ENCODE data around the gene CES4A. TPM values are rescaled to one million over a fixed set of nuclear protein-coding genes. Genes with fewer than 3 reads are reported as not detected.
A peak's percentile ranks its signal among the peaks of the same experiment; 100 is the strongest.
"Not testable (repeated sequence)": the region's sequence is repeated elsewhere in the genome, so short reads cannot be mapped to it uniquely, and the experiment has no call there.

CES4A gene
- total RNA-seq, 1 experiment from 2014 or later: 0.61 TPM

- Mint-ChIP-seq H3K27ac (no peak overlapping the region), H3K27me3 (ENCODE audit: low read depth) (peaks cover 44% of the 10 kb centered on the region), H3K9me3 (peaks cover 9% of the 10 kb centered on the region), H3K4me1 (peaks cover 4% of the 10 kb centered on the region), H3K36me3 (0 out of 2 replicates have a peak, but pooled peaks cover 5% of the 10 kb centered on the region), H3K4me3 (no peak overlapping the region)
- CTCF ChIA-PET: interaction anchor here (0.6 to 3.0 kb wide), 38 partner anchors 9 to 576 kb away, joined by 3 to 34 read pairs (median 5); partner anchors contain the start of genes B3GNT9, ELMO3, FHOD1 and MATCAP1
- POLR2A ChIA-PET: interaction anchor here (0.6 kb wide), 2 partner anchors 10 to 164 kb away, joined by 4 to 5 read pairs; no protein-coding TSS in a partner anchor
- DNase-seq (ENCODE audit: low spot score) (no peak), ATAC-seq (no peak)
- TF ChIP-seq, protein P1, sequence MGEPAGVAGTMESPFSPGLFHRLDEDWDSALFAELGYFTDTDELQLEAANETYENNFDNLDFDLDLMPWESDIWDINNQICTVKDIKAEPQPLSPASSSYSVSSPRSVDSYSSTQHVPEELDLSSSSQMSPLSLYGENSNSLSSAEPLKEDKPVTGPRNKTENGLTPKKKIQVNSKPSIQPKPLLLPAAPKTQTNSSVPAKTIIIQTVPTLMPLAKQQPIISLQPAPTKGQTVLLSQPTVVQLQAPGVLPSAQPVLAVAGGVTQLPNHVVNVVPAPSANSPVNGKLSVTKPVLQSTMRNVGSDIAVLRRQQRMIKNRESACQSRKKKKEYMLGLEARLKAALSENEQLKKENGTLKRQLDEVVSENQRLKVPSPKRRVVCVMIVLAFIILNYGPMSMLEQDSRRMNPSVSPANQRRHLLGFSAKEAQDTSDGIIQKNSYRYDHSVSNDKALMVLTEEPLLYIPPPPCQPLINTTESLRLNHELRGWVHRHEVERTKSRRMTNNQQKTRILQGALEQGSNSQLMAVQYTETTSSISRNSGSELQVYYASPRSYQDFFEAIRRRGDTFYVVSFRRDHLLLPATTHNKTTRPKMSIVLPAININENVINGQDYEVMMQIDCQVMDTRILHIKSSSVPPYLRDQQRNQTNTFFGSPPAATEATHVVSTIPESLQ (CRISPR knock-in tag; IDR thresholded peaks at IDR 0.05): no peak
- TF ChIP-seq ZSCAN18 (CRISPR knock-in tag; IDR thresholded peaks at IDR 0.05) (no peak), FOXJ3 (CRISPR knock-in tag; IDR thresholded peaks at IDR 0.05; ENCODE audit: borderline replicate concordance) (no peak), NR2C2 (CRISPR knock-in tag; IDR thresholded peaks at IDR 0.05) (no peak), ZNF121 (CRISPR knock-in tag; IDR thresholded peaks at IDR 0.05) (no peak), RELA (CRISPR knock-in tag; IDR thresholded peaks at IDR 0.05; ENCODE audit: borderline replicate concordance) (no peak)
- TF ChIP-seq, protein P2, sequence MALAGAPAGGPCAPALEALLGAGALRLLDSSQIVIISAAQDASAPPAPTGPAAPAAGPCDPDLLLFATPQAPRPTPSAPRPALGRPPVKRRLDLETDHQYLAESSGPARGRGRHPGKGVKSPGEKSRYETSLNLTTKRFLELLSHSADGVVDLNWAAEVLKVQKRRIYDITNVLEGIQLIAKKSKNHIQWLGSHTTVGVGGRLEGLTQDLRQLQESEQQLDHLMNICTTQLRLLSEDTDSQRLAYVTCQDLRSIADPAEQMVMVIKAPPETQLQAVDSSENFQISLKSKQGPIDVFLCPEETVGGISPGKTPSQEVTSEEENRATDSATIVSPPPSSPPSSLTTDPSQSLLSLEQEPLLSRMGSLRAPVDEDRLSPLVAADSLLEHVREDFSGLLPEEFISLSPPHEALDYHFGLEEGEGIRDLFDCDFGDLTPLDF (CRISPR knock-in tag; IDR thresholded peaks at IDR 0.05): no peak
Observed at GRCh38 chr16:66953462-66954096, 34.8 kb upstream of the CES4A start.

DNA sequence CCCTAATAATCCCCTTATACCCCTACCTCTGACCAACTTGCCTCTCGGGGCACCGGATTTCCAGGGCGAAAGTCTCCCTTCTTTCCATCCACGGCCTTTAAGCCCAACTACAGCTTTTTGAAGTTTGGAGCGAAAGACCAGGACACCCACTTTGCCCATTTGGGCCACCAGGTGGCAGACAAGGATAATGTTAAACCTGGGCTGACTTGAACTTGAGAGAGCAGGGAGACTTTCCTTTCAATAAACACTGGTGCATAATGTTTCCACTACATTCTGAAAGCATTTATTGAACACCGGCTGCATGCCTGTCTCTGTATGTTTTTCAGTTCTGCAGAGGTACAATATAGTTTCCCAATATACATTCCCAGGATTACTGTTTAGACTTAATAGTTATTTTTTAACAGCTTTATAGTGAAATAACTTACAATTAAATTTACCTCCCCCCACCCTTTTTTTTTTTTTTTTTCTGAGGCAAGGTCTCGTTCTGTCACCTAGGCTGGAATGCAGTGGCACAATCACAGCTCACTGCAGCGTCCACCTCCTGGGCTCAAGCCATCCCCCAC lies 34.2 kb upstream of the CES4A start:
- Mint-ChIP-seq H3K9me3 (peaks cover 9% of the 10 kb centered on the region), H3K4me1 (peaks cover 4% of the 10 kb centered on the region), H3K27me3 (ENCODE audit: low read depth) (peaks cover 40% of the 10 kb centered on the region), H3K4me3 (no peak overlapping the region), H3K36me3 (0 out of 2 replicates have a peak, but pooled peaks cover 5% of the 10 kb centered on the region), H3K27ac (no peak overlapping the region)
- TF ChIP-seq ZNF396 (CRISPR knock-in tag; IDR thresholded peaks at IDR 0.05; ENCODE audit: borderline replicate concordance): no peak
- TF ChIP-seq, protein P3, sequence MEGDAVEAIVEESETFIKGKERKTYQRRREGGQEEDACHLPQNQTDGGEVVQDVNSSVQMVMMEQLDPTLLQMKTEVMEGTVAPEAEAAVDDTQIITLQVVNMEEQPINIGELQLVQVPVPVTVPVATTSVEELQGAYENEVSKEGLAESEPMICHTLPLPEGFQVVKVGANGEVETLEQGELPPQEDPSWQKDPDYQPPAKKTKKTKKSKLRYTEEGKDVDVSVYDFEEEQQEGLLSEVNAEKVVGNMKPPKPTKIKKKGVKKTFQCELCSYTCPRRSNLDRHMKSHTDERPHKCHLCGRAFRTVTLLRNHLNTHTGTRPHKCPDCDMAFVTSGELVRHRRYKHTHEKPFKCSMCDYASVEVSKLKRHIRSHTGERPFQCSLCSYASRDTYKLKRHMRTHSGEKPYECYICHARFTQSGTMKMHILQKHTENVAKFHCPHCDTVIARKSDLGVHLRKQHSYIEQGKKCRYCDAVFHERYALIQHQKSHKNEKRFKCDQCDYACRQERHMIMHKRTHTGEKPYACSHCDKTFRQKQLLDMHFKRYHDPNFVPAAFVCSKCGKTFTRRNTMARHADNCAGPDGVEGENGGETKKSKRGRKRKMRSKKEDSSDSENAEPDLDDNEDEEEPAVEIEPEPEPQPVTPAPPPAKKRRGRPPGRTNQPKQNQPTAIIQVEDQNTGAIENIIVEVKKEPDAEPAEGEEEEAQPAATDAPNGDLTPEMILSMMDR (IDR thresholded peaks at IDR 0.05): peak; percentile 62; the same call in 1 of the 2 replicates
- POLR2A ChIA-PET: interaction anchor here (0.6 kb wide), 1 partner anchor 163 kb away, joined by 5 read pairs; no protein-coding TSS in a partner anchor
- CTCF ChIA-PET: interaction anchor here (0.6 to 3.0 kb wide), 43 partner anchors 8 to 661 kb away, joined by 3 to 34 read pairs (median 5); partner anchors contain the start of genes B3GNT9, ELMO3, FHOD1 and MATCAP1
- ATAC-seq (peak; percentile 88), DNase-seq (ENCODE audit: low spot score) (peak; percentile 85)

GRCh38 chr16:66955363-66956153 lies 32.8 kb upstream of the CES4A start:
- CTCF ChIA-PET: interaction anchor here (1.0 kb wide), 1 partner anchor 162 kb away, joined by 4 read pairs; no protein-coding TSS in a partner anchor

DNA sequence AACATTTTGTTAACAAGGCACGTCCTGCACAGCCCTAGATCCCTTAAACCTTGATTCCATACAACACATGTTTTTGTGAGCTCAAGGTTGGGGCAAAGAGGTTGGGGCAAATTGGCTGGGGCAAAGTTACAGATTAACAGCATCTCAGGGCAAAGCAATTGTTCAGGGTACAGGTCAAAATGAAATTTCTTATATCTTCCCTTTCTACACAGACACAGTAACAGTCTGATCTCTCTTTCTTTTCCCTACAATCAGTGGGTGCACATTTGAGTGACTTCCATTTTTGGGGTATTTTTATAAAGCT lies 32.3 kb upstream of the CES4A start:
- ChIA-PET CTCF (interaction anchor here (1.0 kb wide), 2 partner anchors 162 to 229 kb away, joined by 4 read pairs; no protein-coding TSS in a partner anchor), POLR2A (interaction anchor here (0.6 kb wide), 1 partner anchor 64 kb away, joined by 5 read pairs; no protein-coding TSS in a partner anchor)
- not testable (repeated sequence) for H3K9me3 Mint-ChIP-seq; H3K4me3 Mint-ChIP-seq; H3K36me3 Mint-ChIP-seq; DNase-seq (ENCODE audit: low spot score); ATAC-seq; H3K27ac Mint-ChIP-seq; H3K4me1 Mint-ChIP-seq
- H3K27me3 Mint-ChIP-seq (ENCODE audit: low read depth): peaks cover 21% of the 10 kb centered on the region

More at GRCh38 chr16:66955363-66956153, 32.8 kb upstream of the CES4A start:
- not testable (repeated sequence) for DNase-seq (ENCODE audit: low spot score); H3K4me1 Mint-ChIP-seq; ATAC-seq; H3K4me3 Mint-ChIP-seq; H3K27ac Mint-ChIP-seq; H3K36me3 Mint-ChIP-seq; H3K9me3 Mint-ChIP-seq
- peaks cover 27% of the 10 kb centered on the region for H3K27me3 Mint-ChIP-seq (ENCODE audit: low read depth)
- POLR2A ChIA-PET: interaction anchor here (0.6 kb wide), 1 partner anchor 64 kb away, joined by 5 read pairs; no protein-coding TSS in a partner anchor

Measured in WTC11 (cell line).